Smooth muscle cell (in vitro differentiated cells): Measurements from ENCODE around the gene MAP3K19. TPM values are rescaled to one million over a fixed set of nuclear protein-coding genes. Genes with fewer than 3 reads are reported as not detected.

Experiments used
- DNase-seq: peaks from one replicate; lab custom pipeline; 2025; ENCODE audit not compliant: unreplicated experiment; lab: John Stamatoyannopoulos, UW
- H2AFZ ChIP-seq: fragments of 200-600 bp; sonication (generic); 2 replicates; pipeline ENCODE4 v1.6.0; 2016; ENCODE audit warnings: antibody characterized with exemption, low read depth, mild to moderate bottlenecking
- H3F3A ChIP-seq: fragments of 200-600 bp; sonication (generic); 2 replicates; pipeline ENCODE4 v1.6.0; 2017; ENCODE audit warnings: antibody characterized with exemption, low read depth
- H3K27ac ChIP-seq: fragments of 200-600 bp; sonication (generic); 2 replicates; pipeline ENCODE4 v1.5.1; 2016; ENCODE audit warnings: low read depth, mild to moderate bottlenecking
- H3K27me3 ChIP-seq: fragments of 200-600 bp; sonication (generic); 2 replicates; pipeline ENCODE4 v1.6.1; 2016; ENCODE audit warnings: low read depth, mild to moderate bottlenecking
- H3K36me3 ChIP-seq: fragments of 200-600 bp; sonication (generic); 2 replicates; pipeline ENCODE4 v1.5.1; 2016; ENCODE audit warnings: low read depth
- H3K4me1 ChIP-seq: fragments of 200-600 bp; sonication (generic); 2 replicates; pipeline ENCODE4 v1.5.1; 2016; ENCODE audit warnings: low read depth
- H3K4me2 ChIP-seq: fragments of 200-600 bp; sonication (generic); 2 replicates; pipeline ENCODE4 v1.6.0; 2016; ENCODE audit warnings: mild to moderate bottlenecking
- H3K4me3 ChIP-seq: fragments of 200-600 bp; sonication (generic); 2 replicates; pipeline ENCODE4 v1.5.1; 2016; ENCODE audit warnings: mild to moderate bottlenecking
- H3K79me2 ChIP-seq: fragments of 200-600 bp; sonication (generic); 2 replicates; pipeline ENCODE4 v1.6.0; 2016; ENCODE audit warnings: low read depth, mild to moderate bottlenecking
- H3K9ac ChIP-seq: fragments of 200-600 bp; sonication (generic); 2 replicates; pipeline ENCODE4 v1.6.0; 2016; ENCODE audit warnings: low read depth
- H3K9me3 ChIP-seq: fragments of 200-600 bp; sonication (generic); replicated peaks from 2 replicates; pipeline ENCODE4 v1.5.1; 2016; ENCODE audit warnings: low read depth
- H4K20me1 ChIP-seq: fragments of 200-600 bp; sonication (generic); 2 replicates; pipeline ENCODE4 v1.6.0; 2016; ENCODE audit warnings: low read depth
- WGBS: methylation state at CpG from one replicate; pipeline ENCODE4 v1.1.7; 2016; ENCODE audit warnings: low lambda C conversion rate; 5-methylcytosine and 5-hydroxymethylcytosine counted together
- polyA plus RNA-seq: library from polyadenylated mRNA; unstranded; fragments of >200 nt; fragmentation: Nextera tagmentation; extraction: Ambion mirVana; gene quantifications from 2 replicates; pipeline ENCODE4 v1.2.1, GENCODE V29; 2016
- total RNA-seq: library from RNA; depleted of rRNA; stranded (reverse); fragments of >200 nt; gene quantifications from 2 replicates; pipeline ENCODE4 v1.2.3, GENCODE V29; 2014
- TF ChIP-seq, protein P1 (sequence below): fragments of 200-600 bp; sonication (generic); IDR thresholded peaks from 2 replicates; pipeline ENCODE4 v1.5.1; 2017; ENCODE audit warnings: borderline replicate concordance, mild to moderate bottlenecking, antibody characterized with exemption; ENCODE audit not compliant: insufficient read depth, poor library complexity, severe bottlenecking

MAP3K19 gene
- total and polyA plus RNA-seq, 2 experiments from 2014 or later: 0.14 TPM; not detected in 1

- no peaks in the 10 kb centered on the region for H3K4me1 ChIP-seq
- H2AFZ ChIP-seq: no peak overlapping the region
- DNase-seq: no peak
These were observed 58.1 kb downstream of the MAP3K19 start for GRCh38 chr2:134988994-134989605.

GRCh38 chr2:134985061-134985460 lies 62.2 kb downstream of the MAP3K19 start:
- Histone ChIP-seq H2AFZ (no peak overlapping the region), H3K79me2 (no peaks in the 10 kb centered on the region), H3K4me1 (no peaks in the 10 kb centered on the region), H3K9me3 (no peaks in the 10 kb centered on the region), H4K20me1 (no peaks in the 10 kb centered on the region), H3K4me3 (no peak overlapping the region), H3K27ac (no peak overlapping the region), H3K36me3 (no peaks in the 10 kb centered on the region), H3K27me3 (peaks cover 25% of the 10 kb centered on the region), H3K9ac (no peak overlapping the region), H3F3A (no peaks in the 10 kb centered on the region), H3K4me2 (no peak overlapping the region)
- no peak for DNase-seq
- WGBS: 95% methylated on average over 3 of the region's 3 CpGs
- TF ChIP-seq, protein P1, sequence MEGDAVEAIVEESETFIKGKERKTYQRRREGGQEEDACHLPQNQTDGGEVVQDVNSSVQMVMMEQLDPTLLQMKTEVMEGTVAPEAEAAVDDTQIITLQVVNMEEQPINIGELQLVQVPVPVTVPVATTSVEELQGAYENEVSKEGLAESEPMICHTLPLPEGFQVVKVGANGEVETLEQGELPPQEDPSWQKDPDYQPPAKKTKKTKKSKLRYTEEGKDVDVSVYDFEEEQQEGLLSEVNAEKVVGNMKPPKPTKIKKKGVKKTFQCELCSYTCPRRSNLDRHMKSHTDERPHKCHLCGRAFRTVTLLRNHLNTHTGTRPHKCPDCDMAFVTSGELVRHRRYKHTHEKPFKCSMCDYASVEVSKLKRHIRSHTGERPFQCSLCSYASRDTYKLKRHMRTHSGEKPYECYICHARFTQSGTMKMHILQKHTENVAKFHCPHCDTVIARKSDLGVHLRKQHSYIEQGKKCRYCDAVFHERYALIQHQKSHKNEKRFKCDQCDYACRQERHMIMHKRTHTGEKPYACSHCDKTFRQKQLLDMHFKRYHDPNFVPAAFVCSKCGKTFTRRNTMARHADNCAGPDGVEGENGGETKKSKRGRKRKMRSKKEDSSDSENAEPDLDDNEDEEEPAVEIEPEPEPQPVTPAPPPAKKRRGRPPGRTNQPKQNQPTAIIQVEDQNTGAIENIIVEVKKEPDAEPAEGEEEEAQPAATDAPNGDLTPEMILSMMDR: no peak

More at GRCh38 chr2:134988994-134989605, 58.1 kb downstream of the MAP3K19 start:
- Histone ChIP-seq H4K20me1 (no peaks in the 10 kb centered on the region), H3K27ac (no peak overlapping the region), H3K9ac (no peak overlapping the region), H3F3A (no peaks in the 10 kb centered on the region), H3K4me3 (no peak overlapping the region), H3K79me2 (no peaks in the 10 kb centered on the region), H3K36me3 (no peaks in the 10 kb centered on the region), H3K9me3 (no peaks in the 10 kb centered on the region), H3K27me3 (peaks cover 25% of the 10 kb centered on the region), H3K4me2 (no peak overlapping the region)
- TF ChIP-seq, protein P1: peak; percentile 49
- WGBS: 23% methylated on average over 3 of the region's 3 CpGs

DNA sequence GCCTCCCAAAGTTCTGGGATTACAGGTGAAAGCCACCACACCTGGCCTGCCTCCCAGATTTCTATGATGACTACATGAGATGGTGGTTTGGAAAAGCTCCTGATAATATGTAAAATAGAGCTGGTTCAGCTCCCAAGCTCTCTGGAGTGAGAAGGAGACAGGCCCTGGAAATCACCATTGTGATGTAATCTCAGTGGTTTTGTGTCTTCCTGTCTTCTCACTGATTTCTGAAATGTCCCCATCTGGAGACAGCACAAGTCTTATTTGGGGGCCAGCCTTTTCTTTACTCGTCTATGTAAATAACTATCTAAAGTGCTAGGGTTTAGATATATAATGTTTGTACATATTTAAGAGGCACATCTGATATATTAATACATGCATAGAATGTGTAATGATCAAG lies 64.6 kb downstream of the MAP3K19 start:
- Histone ChIP-seq H3K27ac (no peak overlapping the region), H4K20me1 (no peaks in the 10 kb centered on the region), H3K4me1 (no peaks in the 10 kb centered on the region), H3K9me3 (no peaks in the 10 kb centered on the region), H3F3A (no peaks in the 10 kb centered on the region), H3K4me3 (no peak overlapping the region), H3K27me3 (peaks cover 15% of the 10 kb centered on the region), H2AFZ (no peak overlapping the region), H3K36me3 (no peaks in the 10 kb centered on the region), H3K79me2 (no peaks in the 10 kb centered on the region), H3K9ac (no peak overlapping the region), H3K4me2 (no peak overlapping the region)
- TF ChIP-seq, protein P1: no peak
- 86% methylated on average over 1 of the region's 1 CpG for WGBS
- DNase-seq: no peak

DNA sequence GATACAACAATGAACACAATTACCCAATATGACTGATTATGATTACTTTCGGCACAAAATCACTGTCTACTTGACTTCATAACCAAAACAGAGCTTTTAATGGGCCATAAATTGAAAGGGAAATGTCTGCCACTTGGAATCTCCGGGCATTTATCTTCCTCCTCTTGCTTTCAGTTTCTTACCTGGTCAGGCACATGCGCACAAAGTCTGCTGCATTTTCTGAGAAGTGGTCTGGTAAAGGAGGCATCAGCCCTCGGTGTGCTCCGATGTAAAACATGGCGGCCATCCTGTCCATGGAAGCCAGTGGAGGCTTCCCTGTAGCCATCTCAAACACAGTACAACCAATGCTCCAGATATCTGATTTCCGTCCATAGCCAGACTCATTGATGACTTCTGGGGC lies 66.6 kb downstream of the MAP3K19 start:
- H4K20me1 ChIP-seq: no peaks in the 10 kb centered on the region
- H3K4me3 ChIP-seq: no peak overlapping the region
- 95% methylated on average over 7 of the region's 7 CpGs for WGBS
- no peaks in the 10 kb centered on the region for H3K79me2 ChIP-seq
- H3K27me3 ChIP-seq: no peaks in the 10 kb centered on the region
- no peaks in the 10 kb centered on the region for H3K9me3 ChIP-seq
- H3K9ac ChIP-seq: no peak overlapping the region
- no peak for DNase-seq
- H3F3A ChIP-seq: no peaks in the 10 kb centered on the region
- no peak overlapping the region for H3K4me2 ChIP-seq
- H3K27ac ChIP-seq: no peak overlapping the region
- no peak overlapping the region for H2AFZ ChIP-seq
- TF ChIP-seq, protein P1: no peak
- H3K36me3 ChIP-seq: no peaks in the 10 kb centered on the region
- no peaks in the 10 kb centered on the region for H3K4me1 ChIP-seq
